ENCODE data around the gene SLC39A5.

SLC39A5 gene

GRCh38 chr12:56202838-56203237 is 27.0 kb upstream of the SLC39A5 start:
- TF ChIP-seq CTCF (IDR thresholded peaks at IDR 0.05; ENCODE audit: poor library complexity, severe bottlenecking): no peak
- no peaks in the 10 kb centered on the region for H3K4me1 ChIP-seq (ENCODE audit: insufficient read depth, poor library complexity, severe bottlenecking)
- no peaks in the 10 kb centered on the region for H3K27me3 ChIP-seq (ENCODE audit: insufficient read depth, poor library complexity, severe bottlenecking)
- DNase-seq (ENCODE audit: low spot score) (no peak), ATAC-seq (ENCODE audit: low read depth) (no peak)
- H3K9me3 ChIP-seq (ENCODE audit: severe bottlenecking): no peaks in the 10 kb centered on the region
- H3K36me3 ChIP-seq (ENCODE audit: low read depth): peaks cover 27% of the 10 kb centered on the region
- H3K27ac ChIP-seq (ENCODE audit: poor library complexity, severe bottlenecking): no peak overlapping the region
- no peak overlapping the region for H3K4me3 ChIP-seq (ENCODE audit: severe bottlenecking)

- Histone ChIP-seq H3K4me1 (ENCODE audit: insufficient read depth, poor library complexity, severe bottlenecking) (no peaks in the 10 kb centered on the region), H3K9me3 (ENCODE audit: severe bottlenecking) (no peaks in the 10 kb centered on the region), H3K36me3 (ENCODE audit: low read depth) (peaks cover 41% of the 10 kb centered on the region), H3K27me3 (ENCODE audit: insufficient read depth, poor library complexity, severe bottlenecking) (no peaks in the 10 kb centered on the region), H3K4me3 (ENCODE audit: severe bottlenecking) (no peak overlapping the region), H3K27ac (ENCODE audit: poor library complexity, severe bottlenecking) (no peak overlapping the region)
- no peak for TF ChIP-seq CTCF (IDR thresholded peaks at IDR 0.05; ENCODE audit: poor library complexity, severe bottlenecking)
- ATAC-seq (ENCODE audit: low read depth): no peak
- DNase-seq (ENCODE audit: low spot score): no peak
These were observed 25.6 kb upstream of the SLC39A5 start for GRCh38 chr12:56204275-56204674.

GRCh38 chr12:56205445-56205844 is 24.4 kb upstream of the SLC39A5 start:
- Histone ChIP-seq H3K4me1 (ENCODE audit: insufficient read depth, poor library complexity, severe bottlenecking) (no peaks in the 10 kb centered on the region), H3K4me3 (ENCODE audit: severe bottlenecking) (no peak overlapping the region), H3K9me3 (ENCODE audit: severe bottlenecking) (no peaks in the 10 kb centered on the region), H3K27ac (ENCODE audit: poor library complexity, severe bottlenecking) (no peak overlapping the region), H3K27me3 (ENCODE audit: insufficient read depth, poor library complexity, severe bottlenecking) (no peaks in the 10 kb centered on the region), H3K36me3 (ENCODE audit: low read depth) (peaks cover 52% of the 10 kb centered on the region)
- no peak for ATAC-seq (ENCODE audit: low read depth)
- DNase-seq (ENCODE audit: low spot score): no peak
- no peak for TF ChIP-seq CTCF (IDR thresholded peaks at IDR 0.05; ENCODE audit: poor library complexity, severe bottlenecking)

GRCh38 chr12:56206452-56207166 is 23.2 kb upstream of the SLC39A5 start:
- DNase-seq (ENCODE audit: low spot score) (no peak), ATAC-seq (ENCODE audit: low read depth) (peak; percentile 68)
- no peaks in the 10 kb centered on the region for H3K9me3 ChIP-seq (ENCODE audit: severe bottlenecking)
- peak; percentile 54 for TF ChIP-seq CTCF (IDR thresholded peaks at IDR 0.05; ENCODE audit: poor library complexity, severe bottlenecking)
- H3K36me3 ChIP-seq (ENCODE audit: low read depth): peaks cover 64% of the 10 kb centered on the region
- no peaks in the 10 kb centered on the region for H3K4me1 ChIP-seq (ENCODE audit: insufficient read depth, poor library complexity, severe bottlenecking)
- H3K27ac ChIP-seq (ENCODE audit: poor library complexity, severe bottlenecking): no peak overlapping the region
- H3K4me3 ChIP-seq (ENCODE audit: severe bottlenecking): no peak overlapping the region
- H3K27me3 ChIP-seq (ENCODE audit: insufficient read depth, poor library complexity, severe bottlenecking): no peaks in the 10 kb centered on the region

- DNase-seq (ENCODE audit: low spot score) (no peak), ATAC-seq (ENCODE audit: low read depth) (no peak)
- no peak for TF ChIP-seq CTCF (IDR thresholded peaks at IDR 0.05; ENCODE audit: poor library complexity, severe bottlenecking)
- Histone ChIP-seq H3K4me3 (ENCODE audit: severe bottlenecking) (no peak overlapping the region), H3K4me1 (ENCODE audit: insufficient read depth, poor library complexity, severe bottlenecking) (no peaks in the 10 kb centered on the region), H3K9me3 (ENCODE audit: severe bottlenecking) (no peaks in the 10 kb centered on the region), H3K36me3 (ENCODE audit: low read depth) (peaks cover 78% of the 10 kb centered on the region), H3K27me3 (ENCODE audit: insufficient read depth, poor library complexity, severe bottlenecking) (no peaks in the 10 kb centered on the region), H3K27ac (ENCODE audit: poor library complexity, severe bottlenecking) (no peak overlapping the region)
These were observed 21.8 kb upstream of the SLC39A5 start for GRCh38 chr12:56208006-56208405.

All from RWPE2 (cell line).